Heart left ventricle (tissue), 13 donors: ENCODE results near the gene RASSF1.

Source experiments
- CTCF ChIP-seq, 12 donors: fragments of 200-600 bp; sonication (generic) in 4 of 12; IDR thresholded peaks; one replicate each; pipeline versions ENCODE4 v1.5.0 to v1.8.0; 2018 to 2022; ENCODE audit warnings: antibody characterized with exemption in 12 of 12, mild to moderate bottlenecking in 5 of 12
- POLR2A ChIP-seq, 2 donors: fragments of 450-650 bp; IDR thresholded peaks; one replicate each; pipeline ENCODE4 v1.6.1; 2017; ENCODE audit warnings: antibody characterized with exemption in 2 of 2, mild to moderate bottlenecking in 2 of 2, moderate library complexity in 2 of 2
- donor health status: ischemic (EF 13 %, LVEDD 7.1; RV severe dilation, severe dysfunction).
- donor health status: DM: no; HTN: yes; CAD: no.
- donor health status: DM: no; HTN: no; CAD: no.
- donor health status: ischemic (EF 25% LVEDD 6.9; RV normal size, moderate dysfunction).
- donor health status: ischemic (EF 25% LVEDD 5.7; RV mildly dilated, moderate dysfunction).
- donor health status: ischemic (EF 35%, LVEDD 5.7; RV mildly dilated, moderate dysfunction).
- donor health status: nonischemic (EF 11% LVEDD 7.7; RV severe dilation, severe dysfunction).
- donor health status: DM: yes; HTN: yes; CAD: no.
- donor health status: PGD.
- donor health status: ischemic (EF 29% LVEDD 5.4; RV normal size, mild dysfunction).
- donor health status: nonischemic (EF 23%, LVEDD 6.1; RV moderate dilation, normal function).

- TF ChIP-seq CTCF (IDR thresholded peaks at IDR 0.05): no peak
- TF ChIP-seq POLR2A (IDR thresholded peaks at IDR 0.05): no peak
Measured at GRCh38 chr3:50286322-50287227, 54.1 kb downstream of the RASSF1 start.
